Islet of Langerhans (tissue), 1 donor: ENCODE data around the gene IVD.
"Not testable (repeated sequence)": the region's sequence is repeated elsewhere in the genome, so short reads cannot be mapped to it uniquely, and the experiment has no call there.

Source experiments
- FAIRE-seq: peaks from one replicate; lab custom pipeline; 2011; peaks lifted over from hg19 to GRCh38; lab: Jason Lieb, UNC

Gene IVD

GRCh38 chr15:40439960-40440742 is 34.6 kb downstream of the IVD start:
- FAIRE-seq: no peak

- no peak for FAIRE-seq
These were observed 35.4 kb downstream of the IVD start, which contains the start of gene BAHD1 for GRCh38 chr15:40440743-40441564. Gene BAHD1, plus strand, starts transcription at chr15:40440953. Its CDS starts 17,512 bp downstream, at chr15:40458465.

- no peak for FAIRE-seq
These were observed 36.3 kb downstream of the IVD start for GRCh38 chr15:40441565-40442531.

GRCh38 chr15:40443255-40443654 is 37.7 kb downstream of the IVD start:
- FAIRE-seq: no peak

- FAIRE-seq: no peak
These were observed 38.3 kb downstream of the IVD start for GRCh38 chr15:40443846-40444245.

GRCh38 chr15:40444736-40445135 is 39.1 kb downstream of the IVD start:
- no peak for FAIRE-seq

GRCh38 chr15:40445421-40445922 is 39.9 kb downstream of the IVD start:
- no peak for FAIRE-seq

GRCh38 chr15:40446144-40446543 is 40.5 kb downstream of the IVD start:
- no peak for FAIRE-seq

- no peak for FAIRE-seq
These were observed 42.8 kb downstream of the IVD start for GRCh38 chr15:40448354-40448753.

- FAIRE-seq: no peak
These were observed 43.7 kb downstream of the IVD start for GRCh38 chr15:40449275-40449674.

GRCh38 chr15:40450047-40450446 is 44.5 kb downstream of the IVD start:
- FAIRE-seq: no peak

GRCh38 chr15:40451527-40452158 is 46.0 kb downstream of the IVD start:
- FAIRE-seq: no peak

- FAIRE-seq: no peak
These were observed 46.9 kb downstream of the IVD start for GRCh38 chr15:40452296-40453090.

GRCh38 chr15:40453941-40454340 is 48.3 kb downstream of the IVD start:
- FAIRE-seq: not testable (repeated sequence)

- FAIRE-seq: no peak
These were observed 49.4 kb downstream of the IVD start for GRCh38 chr15:40454904-40455391.

- no peak for FAIRE-seq
These were observed 50.7 kb downstream of the IVD start for GRCh38 chr15:40456299-40456712.

- FAIRE-seq: no peak
These were observed 51.1 kb downstream of the IVD start for GRCh38 chr15:40456738-40457137.

GRCh38 chr15:40458495-40459371 is 53.1 kb downstream of the IVD start:
- FAIRE-seq: no peak

GRCh38 chr15:40459391-40460015 is 53.9 kb downstream of the IVD start:
- no peak for FAIRE-seq
